Stimulated activated CD4-positive, alpha-beta T cell treated with anti-CD3 and anti-CD28 coated beads, Interleukin-12 subunit alpha, Interleukin-12 subunit beta, amount 100 ng/mL, for 24 hours (primary cell): ENCODE measurements around the gene FAM185A.
"Not testable (repeated sequence)": the region's sequence is repeated elsewhere in the genome, so short reads cannot be mapped to it uniquely, and the experiment has no call there.

ENCODE experiments used
- DNase-seq, 2 experiments: peaks; one replicate each; pipeline ENCODE4 v3.0.0-alpha.2; 2020; ENCODE audit warnings: low read depth in 2 of 2

FAM185A gene

GRCh38 chr7:102830197-102830596, 81.4 kb downstream of the FAM185A start:
- no peak for DNase-seq

DNA sequence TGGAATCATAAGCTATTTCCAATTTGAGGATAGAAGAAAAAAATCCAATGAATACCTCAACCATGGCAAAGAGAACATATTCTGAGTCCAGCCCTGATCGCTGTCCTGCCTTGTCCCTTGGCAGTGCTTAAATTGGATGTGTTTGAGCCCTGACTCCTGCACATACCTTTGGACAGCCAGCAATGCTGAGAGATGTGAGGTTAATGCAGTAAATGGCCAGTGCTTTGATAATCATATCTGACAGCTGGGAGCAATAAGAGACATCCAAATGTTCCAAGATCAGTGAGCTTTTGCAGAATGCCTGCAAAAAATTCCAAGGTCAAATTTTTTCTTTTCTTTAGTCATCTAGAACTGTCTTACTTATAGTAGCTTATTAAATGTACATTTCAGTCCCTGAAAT, 83.9 kb downstream of the FAM185A start:
- no peak for DNase-seq

DNA sequence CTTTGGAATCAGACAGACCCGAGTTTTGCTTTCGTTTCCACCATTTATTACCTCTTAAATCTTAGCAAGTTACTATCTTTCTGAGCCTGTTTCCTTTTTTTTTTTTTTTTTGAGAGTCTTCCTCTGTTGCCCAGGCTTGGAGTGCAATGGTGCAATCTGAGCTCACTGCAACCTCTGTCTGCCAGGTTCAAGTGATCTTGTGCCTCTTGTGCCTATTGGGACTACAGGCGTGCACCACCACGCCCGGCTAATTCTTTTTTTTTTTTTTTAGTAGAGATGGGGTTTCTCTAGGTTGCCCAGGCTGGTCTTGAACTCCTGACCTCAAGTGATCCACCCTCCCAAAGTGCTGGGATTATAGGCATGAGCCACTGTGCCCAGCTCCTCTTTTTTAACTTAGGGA, 84.5 kb downstream of the FAM185A start:
- DNase-seq, result no peak

- DNase-seq, result no peak
These were observed 85.7 kb downstream of the FAM185A start for GRCh38 chr7:102834466-102834865.

GRCh38 chr7:102834999-102835398, 86.2 kb downstream of the FAM185A start:
- no peak for DNase-seq

- no peak for DNase-seq
These were observed 87.6 kb downstream of the FAM185A start for GRCh38 chr7:102836191-102836919.

DNA sequence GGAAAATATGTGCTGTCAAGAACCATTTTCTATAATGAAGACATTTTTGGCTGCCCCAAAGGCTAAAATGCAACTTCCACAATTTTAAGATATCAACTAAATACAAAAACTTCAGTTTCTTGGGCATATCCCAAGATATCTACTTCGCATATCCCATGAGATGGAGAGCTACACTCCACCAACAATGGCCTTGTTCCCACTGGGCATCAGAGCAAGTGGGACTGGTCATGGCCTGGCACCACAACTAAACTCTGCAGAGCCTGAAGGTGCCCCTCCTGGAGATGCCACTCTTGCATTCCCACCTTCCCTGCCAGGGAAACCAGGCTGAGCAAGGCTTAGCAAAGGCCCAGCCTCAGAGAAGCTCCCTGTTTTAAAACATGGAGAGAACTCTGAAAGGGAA, 88.2 kb downstream of the FAM185A start:
- DNase-seq, result no peak

DNA sequence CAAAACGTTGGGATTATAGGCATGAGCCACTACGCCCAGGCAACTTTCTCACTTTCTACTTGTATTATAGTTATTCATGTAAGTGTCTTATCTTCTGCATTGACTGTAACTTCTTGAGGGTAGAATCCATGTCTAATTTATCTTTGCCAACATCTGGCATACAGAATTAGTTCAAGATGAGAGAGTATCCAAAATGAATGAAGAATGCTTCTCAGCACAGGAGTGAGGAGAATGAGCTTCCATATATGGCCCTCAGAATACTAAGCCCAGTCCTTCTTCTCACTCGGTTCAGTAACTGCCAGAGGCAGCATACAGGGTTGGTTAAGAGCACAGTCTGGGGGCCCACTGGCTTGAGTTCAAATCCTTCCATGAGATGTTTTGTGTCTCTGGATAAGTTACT, 89.0 kb downstream of the FAM185A start:
- no peak for DNase-seq

GRCh38 chr7:102838572-102839101, 89.8 kb downstream of the FAM185A start:
- DNase-seq, result not testable (repeated sequence)

- DNase-seq, result no peak
These were observed 91.6 kb downstream of the FAM185A start for GRCh38 chr7:102840404-102840803.

- no peak for DNase-seq
These were observed 92.5 kb downstream of the FAM185A start for GRCh38 chr7:102841290-102841689.

GRCh38 chr7:102842284-102842683, 93.5 kb downstream of the FAM185A start:
- no peak for DNase-seq

DNA sequence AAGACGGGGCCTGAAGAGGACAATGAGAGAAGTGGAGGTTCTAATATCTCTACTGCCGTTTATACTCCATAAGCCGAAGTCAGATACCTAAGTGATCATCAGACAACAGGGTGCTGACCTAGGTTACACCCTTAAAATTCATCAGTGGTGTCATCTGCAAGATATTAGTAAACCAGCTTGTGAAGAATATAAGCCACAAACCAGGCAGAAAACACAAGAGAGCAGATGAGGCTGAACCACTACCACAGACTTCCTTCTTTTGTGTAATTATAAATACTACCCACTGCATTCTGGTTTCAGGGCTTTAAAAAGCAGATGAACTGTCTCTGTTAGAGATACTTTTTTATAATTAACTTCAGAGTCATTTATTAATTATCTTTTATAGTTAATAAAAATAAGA, 95.1 kb downstream of the FAM185A start:
- no peak for DNase-seq

DNA sequence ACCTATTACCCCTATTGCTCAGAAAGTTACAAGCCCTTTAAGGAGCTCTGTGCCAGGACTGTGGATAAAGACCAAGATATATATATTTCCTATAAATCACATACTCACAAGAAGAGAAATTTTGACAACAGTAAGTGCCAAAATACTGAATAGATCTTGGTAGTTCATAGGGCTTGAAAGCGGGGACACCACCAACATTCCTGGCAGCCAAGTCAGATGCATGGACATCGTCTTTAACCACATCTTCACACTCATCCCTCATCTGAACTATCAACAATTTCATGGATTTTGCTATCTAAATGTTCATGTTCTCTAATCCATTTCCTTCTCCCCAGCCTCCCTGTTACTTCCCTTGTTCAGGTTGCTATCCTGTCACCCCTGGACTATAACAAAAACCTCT, 96.5 kb downstream of the FAM185A start:
- DNase-seq, result no peak

GRCh38 chr7:102849079-102849478, 100.3 kb downstream of the FAM185A start:
- DNase-seq, result no peak

DNA sequence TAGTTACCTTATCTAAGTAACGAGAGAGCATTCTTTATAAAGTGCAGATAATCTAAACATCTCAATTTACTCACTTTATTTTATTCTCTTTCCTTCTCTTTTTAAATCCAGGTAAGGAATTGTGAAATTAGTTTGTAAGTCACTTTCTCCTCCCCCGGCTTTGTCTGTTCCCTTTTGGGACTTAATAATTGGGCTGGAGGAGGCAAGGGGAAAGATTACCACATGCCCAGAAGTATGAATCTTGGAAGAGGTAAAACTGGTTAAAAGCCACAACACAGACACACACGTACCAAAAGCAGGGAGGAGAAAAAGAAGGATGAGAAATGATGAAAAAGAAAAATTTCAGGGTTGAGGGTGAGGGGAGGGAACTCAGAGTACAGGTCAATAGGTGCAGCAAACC, 100.7 kb downstream of the FAM185A start:
- no peak for DNase-seq

DNA sequence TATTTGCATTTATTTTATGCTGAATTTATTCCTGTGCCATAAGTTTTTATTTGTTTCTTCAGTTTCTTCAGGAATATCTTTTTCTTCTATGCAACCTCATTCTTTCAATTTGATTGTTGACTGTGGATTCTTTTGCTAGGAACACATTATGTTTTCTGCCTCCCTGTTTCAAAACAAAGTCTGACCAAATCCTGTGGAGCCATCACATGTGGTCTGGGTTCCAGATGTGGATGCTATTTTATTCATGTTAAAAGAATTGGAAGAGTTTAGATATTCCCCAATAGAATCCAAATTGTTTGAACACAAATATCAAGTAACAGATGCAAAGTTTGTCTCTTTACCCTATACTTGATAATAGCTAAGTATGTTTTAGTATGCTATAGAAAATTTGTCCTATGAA, 107.2 kb downstream of the FAM185A start:
- no peak for DNase-seq
